WTC11 (cell line): Measurements from ENCODE around the gene SLC12A9. TPM values are rescaled to one million over a fixed set of nuclear protein-coding genes. Genes with fewer than 3 reads are reported as not detected.

Experiments
- ATAC-seq: fragments of 200-7000 bp; cut with Tn5 transposase; 2 replicates; pipeline ENCODE4 v1.10.0; 2021; ENCODE audit warnings: mild to moderate bottlenecking, moderate library complexity
- CTCF ChIA-PET: fragments of 300-600 bp; sonication (Branson Sonifier 250); formaldehyde crosslinking; loops from one replicate; lab custom pipeline; 2021; ENCODE audit warnings: antibody characterized with exemption; lab: Charles Lee
- POLR2A ChIA-PET: fragments of 350-600 bp; sonication (Branson Sonifier 250); formaldehyde crosslinking; loops from one replicate; lab custom pipeline; 2021; ENCODE audit warnings: antibody characterized with exemption; lab: Charles Lee
- DNase-seq: peaks from one replicate; pipeline ENCODE4 v3.0.0; 2021; ENCODE audit warnings: low spot score
- H3K27ac Mint-ChIP-seq: 2 replicates; pipeline ENCODE4 v1.8.0; 2021; ENCODE audit warnings: mixed read lengths
- H3K27me3 Mint-ChIP-seq: 2 replicates; pipeline ENCODE4 v1.8.0; 2021; ENCODE audit warnings: low read depth, mild to moderate bottlenecking, moderate library complexity, mixed read lengths
- H3K36me3 Mint-ChIP-seq: 2 replicates; pipeline ENCODE4 v1.8.0; 2021; ENCODE audit warnings: mixed read lengths
- H3K4me1 Mint-ChIP-seq: 2 replicates; pipeline ENCODE4 v1.8.0; 2022; ENCODE audit warnings: mixed read lengths
- H3K4me3 Mint-ChIP-seq: 2 replicates; pipeline ENCODE4 v1.8.0; 2021; ENCODE audit warnings: mild to moderate bottlenecking, moderate library complexity, mixed read lengths
- H3K9me3 Mint-ChIP-seq: 2 replicates; pipeline ENCODE4 v1.8.0; 2021; ENCODE audit warnings: mixed read lengths
- AFF4 ChIP-seq: sonication (generic); formaldehyde crosslinking; IDR thresholded peaks from 2 replicates; pipeline ENCODE4 v1.8.1; 2023; ENCODE audit warnings: mild to moderate bottlenecking, missing genetic modification reagents, borderline replicate concordance
- CDX4 ChIP-seq: fragments of 250-450 bp; sonication (Bioruptor Pico); IDR thresholded peaks from 2 replicates; pipeline ENCODE4 v1.9.0; 2021; ENCODE audit warnings: moderate library complexity, mild to moderate bottlenecking, inconsistent platforms, borderline replicate concordance
- CREB1 ChIP-seq: sonication (generic); formaldehyde crosslinking; IDR thresholded peaks from 2 replicates; pipeline ENCODE4 v1.8.0; 2023; ENCODE audit warnings: mild to moderate bottlenecking, missing genetic modification reagents
- E2F1 ChIP-seq: sonication (generic); formaldehyde crosslinking; IDR thresholded peaks from 2 replicates; pipeline ENCODE4 v1.8.0; 2022; ENCODE audit warnings: mild to moderate bottlenecking, missing genetic modification reagents
- KAT7 ChIP-seq: sonication (generic); formaldehyde crosslinking; IDR thresholded peaks from 2 replicates; pipeline ENCODE4 v1.8.1; 2023; ENCODE audit warnings: missing genetic modification reagents, mild to moderate bottlenecking, borderline replicate concordance
- NFATC4 ChIP-seq: fragments of 250-450 bp; sonication (Bioruptor Pico); IDR thresholded peaks from 2 replicates; pipeline ENCODE4 v1.9.0; 2021; ENCODE audit warnings: mild to moderate bottlenecking
- NR1H2 ChIP-seq: sonication (generic); formaldehyde crosslinking; IDR thresholded peaks from 2 replicates; pipeline ENCODE4 v1.9.0; 2021; ENCODE audit warnings: mild to moderate bottlenecking, moderate library complexity, missing genetic modification reagents
- NR2C2 ChIP-seq: sonication (generic); formaldehyde crosslinking; IDR thresholded peaks from 2 replicates; pipeline ENCODE4 v1.8.0; 2022; ENCODE audit warnings: mild to moderate bottlenecking, missing genetic modification reagents
- PREB ChIP-seq: sonication (generic); formaldehyde crosslinking; IDR thresholded peaks from 2 replicates; pipeline ENCODE4 v1.8.1; 2022; ENCODE audit warnings: mild to moderate bottlenecking, missing genetic modification reagents, moderate library complexity, borderline replicate concordance
- PRRX2 ChIP-seq: fragments of 250-450 bp; sonication (Bioruptor Pico); IDR thresholded peaks from 2 replicates; pipeline ENCODE4 v1.8.0; 2021; ENCODE audit warnings: mild to moderate bottlenecking
- SOX15 ChIP-seq: fragments of 250-450 bp; sonication (Bioruptor Pico); IDR thresholded peaks from 2 replicates; pipeline ENCODE4 v1.9.0; 2021; ENCODE audit warnings: mild to moderate bottlenecking
- TCF7 ChIP-seq: sonication (generic); formaldehyde crosslinking; IDR thresholded peaks from 2 replicates; pipeline ENCODE4 v1.8.0; 2022; ENCODE audit warnings: mild to moderate bottlenecking, low read depth, missing genetic modification reagents, moderate library complexity
- ZBTB21 ChIP-seq: sonication (generic); formaldehyde crosslinking; IDR thresholded peaks from 2 replicates; pipeline ENCODE4 v1.8.1; 2023; ENCODE audit warnings: mild to moderate bottlenecking, missing genetic modification reagents, borderline replicate concordance
- ZNF121 ChIP-seq: sonication (generic); formaldehyde crosslinking; IDR thresholded peaks from 2 replicates; pipeline ENCODE4 v1.8.0; 2023; ENCODE audit warnings: missing genetic modification reagents
- ZNF219 ChIP-seq: sonication (generic); formaldehyde crosslinking; IDR thresholded peaks from 2 replicates; pipeline ENCODE4 v1.8.0; 2023; ENCODE audit warnings: missing genetic modification reagents, mild to moderate bottlenecking, borderline replicate concordance
- ZNF263 ChIP-seq: sonication (generic); formaldehyde crosslinking; IDR thresholded peaks from 2 replicates; pipeline ENCODE4 v1.8.1; 2022; ENCODE audit warnings: low read depth, mild to moderate bottlenecking, moderate library complexity, missing genetic modification reagents
- ZNF423 ChIP-seq: fragments of 250-450 bp; sonication (Bioruptor Pico); IDR thresholded peaks from 2 replicates; pipeline ENCODE4 v2.1.2; 2022; ENCODE audit warnings: mild to moderate bottlenecking, moderate library complexity
- total RNA-seq: library from RNA; stranded (reverse); gene quantifications from 3 replicates; pipeline ENCODE4 v1.2.3, GENCODE V29; 2021
- TF ChIP-seq, protein P1 (sequence below): sonication (generic); formaldehyde crosslinking; IDR thresholded peaks from 2 replicates; pipeline ENCODE4 v1.8.0; 2023; ENCODE audit warnings: missing genetic modification reagents, mild to moderate bottlenecking, borderline replicate concordance
- TF ChIP-seq, protein P2 (sequence below): sonication (generic); formaldehyde crosslinking; IDR thresholded peaks from 2 replicates; pipeline ENCODE4 v1.8.0; 2022; ENCODE audit warnings: mild to moderate bottlenecking, missing genetic modification reagents

The SLC12A9 gene
- total RNA-seq, 1 experiment from 2014 or later = 39.3 TPM

- ATAC-seq (no peak), DNase-seq (no peak)
- H3K36me3 Mint-ChIP-seq = peaks cover 6% of the 10 kb centered on the region; the same call in 1 of the 2 replicates
- H3K4me1 Mint-ChIP-seq = peaks cover 32% of the 10 kb centered on the region
- no peak for TF ChIP-seq ZNF219 (CRISPR knock-in tag)
- no peak for TF ChIP-seq KAT7 (CRISPR knock-in tag)
- TF ChIP-seq PREB (CRISPR knock-in tag) = no peak
- TF ChIP-seq E2F1 (CRISPR knock-in tag) = no peak
- TF ChIP-seq ZNF121 = peak; percentile 59; the same call in 1 of the 2 replicates
- no peak for TF ChIP-seq NR2C2 (CRISPR knock-in tag)
- H3K4me3 Mint-ChIP-seq = no peak overlapping the region
- ChIA-PET POLR2A (no interaction called here), CTCF (interaction anchor here (2.1 kb wide), 1 partner anchor 20 kb away, joined by 8 read pairs; the partner anchor contains the start of gene SLC12A9)
- H3K27ac Mint-ChIP-seq = no peak overlapping the region
- H3K9me3 Mint-ChIP-seq = no peaks in the 10 kb centered on the region
- H3K27me3 Mint-ChIP-seq = no peaks in the 10 kb centered on the region
These were observed 20.3 kb upstream of the SLC12A9 start for GRCh38 chr7:100832281-100832633.

DNA sequence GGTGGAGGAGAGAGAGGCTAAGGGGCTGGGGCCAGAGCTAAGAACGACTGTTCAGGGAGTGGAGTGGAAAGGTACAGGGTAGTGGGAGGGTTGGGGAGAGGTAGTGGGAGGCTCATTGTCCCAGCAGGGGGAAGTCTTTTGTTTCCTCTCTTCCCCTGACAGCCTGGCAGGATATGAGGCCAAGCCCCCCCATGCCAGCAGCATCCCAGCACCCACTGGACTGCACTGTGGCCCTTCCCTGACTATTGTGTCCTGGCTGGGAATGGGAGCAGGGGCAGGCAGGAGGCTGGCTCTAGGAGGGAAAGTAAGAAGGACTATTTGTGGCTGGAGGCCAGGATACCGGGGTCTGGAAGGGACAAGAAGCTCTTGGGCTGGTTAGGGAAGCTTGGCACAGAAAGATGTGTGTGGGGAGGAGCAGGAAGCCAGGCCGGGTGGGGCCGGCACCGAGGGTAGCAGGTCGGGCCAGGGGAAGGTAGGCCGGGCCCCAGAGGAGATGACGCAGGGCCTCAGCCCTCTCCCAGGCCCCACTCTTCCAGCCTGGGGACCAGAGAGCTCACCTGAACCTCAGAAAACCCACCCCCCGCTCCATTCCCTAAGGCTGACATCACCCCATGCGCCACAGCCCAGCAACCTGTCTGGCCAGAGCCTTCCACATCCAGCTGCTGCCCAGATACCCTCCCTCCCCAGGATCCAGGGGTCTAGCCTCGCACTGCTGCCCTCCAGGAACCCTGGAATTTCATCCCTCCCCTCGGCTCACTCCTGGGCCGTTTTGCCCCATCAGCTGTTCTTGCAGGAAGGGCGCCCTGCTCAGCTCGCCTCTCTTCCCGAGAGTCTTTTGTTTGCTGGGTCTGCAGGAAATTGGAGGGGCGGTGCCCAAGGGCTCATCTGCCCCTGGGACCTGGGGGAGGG, 16.4 kb upstream of the SLC12A9 start:
- H3K4me3 Mint-ChIP-seq = peak overlapping the region; percentile 77
- ATAC-seq = peak; percentile 76
- H3K9me3 Mint-ChIP-seq = no peaks in the 10 kb centered on the region
- no peaks in the 10 kb centered on the region for H3K27me3 Mint-ChIP-seq
- peak overlapping the region; percentile 97 for H3K27ac Mint-ChIP-seq
- DNase-seq = peak; percentile 91
- H3K36me3 Mint-ChIP-seq = peaks cover 6% of the 10 kb centered on the region; the same call in 1 of the 2 replicates
- POLR2A ChIA-PET = interaction anchor here (0.7 to 2.2 kb wide), 11 partner anchors 8 to 251 kb away, joined by 3 to 53 read pairs (median 6); partner anchors contain the start of genes EPHB4, FBXO24, LRCH4 and POP7
- CTCF ChIA-PET = interaction anchor here (0.5 to 2.9 kb wide), 17 partner anchors 8 to 338 kb away, joined by 3 to 49 read pairs (median 5); partner anchors contain the start of genes EPHB4, POP7, SLC12A9 and TRIM56
- H3K4me1 Mint-ChIP-seq = peaks cover 32% of the 10 kb centered on the region
- TF ChIP-seq CREB1 (CRISPR knock-in tag) (0 out of 2 replicates have a peak, but pooled peaks have one; percentile 30), ZBTB21 (CRISPR knock-in tag) (peak; percentile 79; the same call in 1 of the 2 replicates), CDX4 (CRISPR knock-in tag) (no peak), SOX15 (CRISPR knock-in tag) (no peak), NR1H2 (CRISPR knock-in tag) (no peak), ZNF423 (CRISPR knock-in tag) (peak; percentile 83), PRRX2 (0 out of 2 replicates have a peak, but pooled peaks have one; percentile 40), ZNF263 (CRISPR knock-in tag) (no peak), TCF7 (CRISPR knock-in tag) (no peak), NR2C2 (CRISPR knock-in tag) (no peak), AFF4 (CRISPR knock-in tag) (no peak), NFATC4 (CRISPR knock-in tag) (no peak)
- TF ChIP-seq, protein P1, sequence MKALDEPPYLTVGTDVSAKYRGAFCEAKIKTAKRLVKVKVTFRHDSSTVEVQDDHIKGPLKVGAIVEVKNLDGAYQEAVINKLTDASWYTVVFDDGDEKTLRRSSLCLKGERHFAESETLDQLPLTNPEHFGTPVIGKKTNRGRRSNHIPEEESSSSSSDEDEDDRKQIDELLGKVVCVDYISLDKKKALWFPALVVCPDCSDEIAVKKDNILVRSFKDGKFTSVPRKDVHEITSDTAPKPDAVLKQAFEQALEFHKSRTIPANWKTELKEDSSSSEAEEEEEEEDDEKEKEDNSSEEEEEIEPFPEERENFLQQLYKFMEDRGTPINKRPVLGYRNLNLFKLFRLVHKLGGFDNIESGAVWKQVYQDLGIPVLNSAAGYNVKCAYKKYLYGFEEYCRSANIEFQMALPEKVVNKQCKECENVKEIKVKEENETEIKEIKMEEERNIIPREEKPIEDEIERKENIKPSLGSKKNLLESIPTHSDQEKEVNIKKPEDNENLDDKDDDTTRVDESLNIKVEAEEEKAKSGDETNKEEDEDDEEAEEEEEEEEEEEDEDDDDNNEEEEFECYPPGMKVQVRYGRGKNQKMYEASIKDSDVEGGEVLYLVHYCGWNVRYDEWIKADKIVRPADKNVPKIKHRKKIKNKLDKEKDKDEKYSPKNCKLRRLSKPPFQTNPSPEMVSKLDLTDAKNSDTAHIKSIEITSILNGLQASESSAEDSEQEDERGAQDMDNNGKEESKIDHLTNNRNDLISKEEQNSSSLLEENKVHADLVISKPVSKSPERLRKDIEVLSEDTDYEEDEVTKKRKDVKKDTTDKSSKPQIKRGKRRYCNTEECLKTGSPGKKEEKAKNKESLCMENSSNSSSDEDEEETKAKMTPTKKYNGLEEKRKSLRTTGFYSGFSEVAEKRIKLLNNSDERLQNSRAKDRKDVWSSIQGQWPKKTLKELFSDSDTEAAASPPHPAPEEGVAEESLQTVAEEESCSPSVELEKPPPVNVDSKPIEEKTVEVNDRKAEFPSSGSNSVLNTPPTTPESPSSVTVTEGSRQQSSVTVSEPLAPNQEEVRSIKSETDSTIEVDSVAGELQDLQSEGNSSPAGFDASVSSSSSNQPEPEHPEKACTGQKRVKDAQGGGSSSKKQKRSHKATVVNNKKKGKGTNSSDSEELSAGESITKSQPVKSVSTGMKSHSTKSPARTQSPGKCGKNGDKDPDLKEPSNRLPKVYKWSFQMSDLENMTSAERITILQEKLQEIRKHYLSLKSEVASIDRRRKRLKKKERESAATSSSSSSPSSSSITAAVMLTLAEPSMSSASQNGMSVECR (CRISPR knock-in tag) = peak; percentile 62; the same call in 1 of the 2 replicates
- TF ChIP-seq, protein P2, sequence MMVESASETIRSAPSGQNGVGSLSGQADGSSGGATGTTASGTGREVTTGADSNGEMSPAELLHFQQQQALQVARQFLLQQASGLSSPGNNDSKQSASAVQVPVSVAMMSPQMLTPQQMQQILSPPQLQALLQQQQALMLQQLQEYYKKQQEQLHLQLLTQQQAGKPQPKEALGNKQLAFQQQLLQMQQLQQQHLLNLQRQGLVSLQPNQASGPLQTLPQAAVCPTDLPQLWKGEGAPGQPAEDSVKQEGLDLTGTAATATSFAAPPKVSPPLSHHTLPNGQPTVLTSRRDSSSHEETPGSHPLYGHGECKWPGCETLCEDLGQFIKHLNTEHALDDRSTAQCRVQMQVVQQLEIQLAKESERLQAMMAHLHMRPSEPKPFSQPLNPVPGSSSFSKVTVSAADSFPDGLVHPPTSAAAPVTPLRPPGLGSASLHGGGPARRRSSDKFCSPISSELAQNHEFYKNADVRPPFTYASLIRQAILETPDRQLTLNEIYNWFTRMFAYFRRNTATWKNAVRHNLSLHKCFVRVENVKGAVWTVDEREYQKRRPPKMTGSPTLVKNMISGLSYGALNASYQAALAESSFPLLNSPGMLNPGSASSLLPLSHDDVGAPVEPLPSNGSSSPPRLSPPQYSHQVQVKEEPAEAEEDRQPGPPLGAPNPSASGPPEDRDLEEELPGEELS (CRISPR knock-in tag) = no peak; the same call in 1 of the 2 replicates
